H9 (cell line): ENCODE data around the gene CLCN6. TPM values are rescaled to one million over a fixed set of nuclear protein-coding genes. Genes with fewer than 3 reads are reported as not detected.

Experiments
- DNase-seq: peaks from one replicate; pipeline ENCODE4 v3.0.0-alpha.2; 2017
- H2AFZ ChIP-seq: one replicate; pipeline ENCODE4 v1.6.1; 2013; ENCODE audit warnings: mild to moderate bottlenecking, low read length, control low read depth, moderate library complexity
- H2AK5ac ChIP-seq: 2 replicates; pipeline ENCODE4 v1.6.1; 2013; ENCODE audit warnings: low read length, control low read depth, mixed read lengths; ENCODE audit not compliant: insufficient read length
- H2BK120ac ChIP-seq: one replicate; pipeline ENCODE4 v1.6.1; 2013; ENCODE audit warnings: low read depth, mild to moderate bottlenecking, low read length, control low read depth, inconsistent platforms; ENCODE audit not compliant: poor library complexity, severe bottlenecking
- H2BK12ac ChIP-seq: 2 replicates; pipeline ENCODE4 v1.6.1; 2013; ENCODE audit warnings: low read length, control low read depth, mixed read lengths, low read depth; ENCODE audit not compliant: insufficient read length
- H2BK15ac ChIP-seq: 2 replicates; pipeline ENCODE4 v1.6.1; 2013; ENCODE audit warnings: low read depth, low read length, control low read depth
- H2BK20ac ChIP-seq: one replicate; pipeline ENCODE4 v1.6.1; 2013; ENCODE audit warnings: low read depth, mild to moderate bottlenecking, low read length, control low read depth, inconsistent platforms; ENCODE audit not compliant: poor library complexity, severe bottlenecking
- H2BK5ac ChIP-seq: 2 replicates; pipeline ENCODE4 v1.6.1; 2013; ENCODE audit warnings: low read length, control low read depth, mixed read lengths; ENCODE audit not compliant: insufficient read length
- H3K14ac ChIP-seq: 2 replicates; pipeline ENCODE4 v1.6.1; 2013; ENCODE audit warnings: low read length, control low read depth; ENCODE audit not compliant: insufficient read depth
- H3K18ac ChIP-seq: 2 replicates; pipeline ENCODE4 v1.6.1; 2013; ENCODE audit warnings: low read depth, mild to moderate bottlenecking, mixed read lengths, low read length, control low read depth; ENCODE audit not compliant: insufficient read length
- H3K23ac ChIP-seq: 2 replicates; pipeline ENCODE4 v1.6.1; 2013; ENCODE audit warnings: low read length, control low read depth, mixed read lengths, low read depth; ENCODE audit not compliant: insufficient read length
- H3K23me2 ChIP-seq: 2 replicates; pipeline ENCODE4 v1.6.1; 2013; ENCODE audit warnings: low read depth, mild to moderate bottlenecking, mixed read lengths, low read length, control low read depth; ENCODE audit not compliant: insufficient read length, poor library complexity, severe bottlenecking
- H3K27ac ChIP-seq: 2 replicates; pipeline ENCODE4 v1.5.1; 2013; ENCODE audit warnings: low read length, control low read depth, mixed read lengths, low read depth; ENCODE audit not compliant: insufficient read length
- H3K27me3 ChIP-seq: 2 replicates; pipeline ENCODE4 v1.6.1; 2013; ENCODE audit warnings: low read length, control low read depth, inconsistent platforms; ENCODE audit not compliant: insufficient read depth
- H3K4ac ChIP-seq: 2 replicates; pipeline ENCODE4 v1.6.1; 2013; ENCODE audit warnings: low read depth, mild to moderate bottlenecking, control low read depth, inconsistent platforms, low read length, moderate library complexity
- H3K4me1 ChIP-seq: 2 replicates; pipeline ENCODE4 v1.6.1; 2013; ENCODE audit warnings: low read length, control low read depth, inconsistent platforms; ENCODE audit not compliant: insufficient read depth
- H3K4me2 ChIP-seq: 2 replicates; pipeline ENCODE4 v1.6.1; 2013; ENCODE audit warnings: low read length, control low read depth, mixed read lengths; ENCODE audit not compliant: insufficient read length, insufficient read depth
- H3K56ac ChIP-seq: 2 replicates; pipeline ENCODE4 v1.6.1; 2013; ENCODE audit warnings: low read depth, mild to moderate bottlenecking, mixed read lengths, low read length, control low read depth; ENCODE audit not compliant: insufficient read length
- H3K79me1 ChIP-seq: 2 replicates; pipeline ENCODE4 v1.6.1; 2013; ENCODE audit warnings: low read depth, mild to moderate bottlenecking, moderate library complexity, low read length, control low read depth, inconsistent platforms; ENCODE audit not compliant: insufficient read depth, poor library complexity, severe bottlenecking
- H3K79me2 ChIP-seq: 2 replicates; pipeline ENCODE4 v1.6.1; 2013; ENCODE audit warnings: low read length, control low read depth, inconsistent platforms; ENCODE audit not compliant: insufficient read depth
- H3K9ac ChIP-seq: 2 replicates; pipeline ENCODE4 v1.6.1; 2013; ENCODE audit warnings: low read length, control low read depth, mixed read lengths; ENCODE audit not compliant: insufficient read length; ENCODE audit errors: extremely low read depth
- H3K9me3 ChIP-seq: one replicate; pipeline ENCODE4 v1.6.1; 2013; ENCODE audit warnings: low read depth, low read length, inconsistent platforms; ENCODE audit not compliant: control insufficient read depth
- H3T11ph ChIP-seq: one replicate; pipeline ENCODE4 v1.6.1; 2013; ENCODE audit warnings: mild to moderate bottlenecking, low read length, control low read depth, inconsistent platforms
- H4K20me1 ChIP-seq: one replicate; pipeline ENCODE4 v1.6.1; 2013; ENCODE audit not compliant: control insufficient read depth, insufficient read length, insufficient read depth
- H4K5ac ChIP-seq: 2 replicates; pipeline ENCODE4 v1.6.1; 2013; ENCODE audit warnings: low read depth, mild to moderate bottlenecking, mixed read lengths, low read length, control low read depth; ENCODE audit not compliant: insufficient read length
- H4K8ac ChIP-seq: replicated peaks from 2 replicates; pipeline ENCODE4 v1.6.1; 2013; ENCODE audit warnings: low read length, control low read depth, mixed read lengths, low read depth; ENCODE audit not compliant: insufficient read length
- H4K91ac ChIP-seq: 2 replicates; pipeline ENCODE4 v1.6.1; 2013; ENCODE audit warnings: low read depth, mild to moderate bottlenecking, moderate library complexity, mixed read lengths, low read length, control low read depth; ENCODE audit not compliant: insufficient read length
- H3K27ac Mint-ChIP-seq, 3 experiments: 2 replicates in 2 of 3; 3 replicates in 1 of 3; pipeline ENCODE4 v1.8.0; 2020 to 2021; ENCODE audit warnings: mixed read lengths in 3 of 3, mild to moderate bottlenecking in 1 of 3, moderate library complexity in 1 of 3
- H3K27me3 Mint-ChIP-seq: 2 replicates; pipeline ENCODE4 v1.8.0; 2021; ENCODE audit warnings: low read depth, mild to moderate bottlenecking, moderate library complexity, mixed read lengths
- H3K36me3 Mint-ChIP-seq, 3 experiments: 2 replicates in 2 of 3; 3 replicates in 1 of 3; pipeline ENCODE4 v1.8.0; 2020 to 2021; ENCODE audit warnings: low read depth in 3 of 3, mixed read lengths in 3 of 3; ENCODE audit not compliant: insufficient read depth in 1 of 3
- H3K4me1 Mint-ChIP-seq, 2 experiments: 2 replicates each; pipeline ENCODE4 v1.8.0; 2020; ENCODE audit warnings: mixed read lengths in 2 of 2
- H3K4me3 Mint-ChIP-seq, 2 experiments: 2 replicates in 1 of 2; 3 replicates in 1 of 2; pipeline ENCODE4 v1.8.0; 2020 to 2021; ENCODE audit warnings: mild to moderate bottlenecking in 2 of 2, mixed read lengths in 2 of 2, moderate library complexity in 1 of 2
- H3K9me3 Mint-ChIP-seq, 2 experiments: 2 replicates in 1 of 2; 3 replicates in 1 of 2; pipeline ENCODE4 v1.8.0; 2020; ENCODE audit warnings: mild to moderate bottlenecking in 2 of 2, mixed read lengths in 2 of 2, moderate library complexity in 1 of 2
- WGBS: extraction: QIAGEN DNeasy Blood & Tissue Kit; methylation state at CpG from one replicate; pipeline ENCODE4 v1.1.7; 2013; ENCODE audit warnings: missing lambda C conversion rate, low lambda C conversion rate, mixed read lengths; ENCODE audit not compliant: insufficient read length; ENCODE audit errors: extremely low coverage; 5-methylcytosine and 5-hydroxymethylcytosine counted together
- total RNA-seq: library from RNA; stranded (reverse); gene quantifications from 2 replicates; pipeline ENCODE4 v1.2.1, GENCODE V29; 2021
- TF ChIP-seq, protein P1 (sequence below): fragments of 200-600 bp; sonication (generic); conservative IDR thresholded peaks from 3 replicates; pipeline ENCODE4 v1.8.0; 2021; ENCODE audit warnings: antibody characterized with exemption, mild to moderate bottlenecking

CLCN6 gene
- total RNA-seq, 1 experiment from 2014 or later = 20.5 TPM

DNA sequence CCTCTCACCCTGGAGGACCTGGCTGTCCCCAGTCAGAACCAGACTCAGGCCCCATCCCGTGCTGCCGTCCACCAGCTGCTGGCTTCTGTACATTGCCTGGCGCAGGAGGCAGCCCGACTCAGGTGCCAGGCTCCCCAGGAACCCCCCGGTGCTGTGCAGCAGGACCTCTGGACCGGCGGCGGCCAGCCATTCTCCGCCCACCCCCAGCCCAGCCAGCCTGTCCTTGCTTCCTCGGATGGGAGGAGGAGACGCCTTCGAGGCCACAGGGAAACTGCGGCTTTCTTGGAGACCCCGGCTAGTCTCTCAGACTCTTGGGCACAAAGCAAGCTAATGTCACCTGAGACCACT, 39.6 kb upstream of the CLCN6 start:
- Histone ChIP-seq H3K56ac (no peak overlapping the region), H4K20me1 (no peaks in the 10 kb centered on the region), H4K5ac (no peak overlapping the region), H3K79me2 (no peaks in the 10 kb centered on the region), H2BK15ac (no peak overlapping the region), H3T11ph (no peak overlapping the region), H3K23ac (no peak overlapping the region), H2AFZ (no peak overlapping the region), H2AK5ac (no peak overlapping the region), H3K79me1 (no peaks in the 10 kb centered on the region), H2BK20ac (no peak overlapping the region), H2BK5ac (no peak overlapping the region), H3K9ac (no peak overlapping the region), H3K27ac (no peak overlapping the region), H3K14ac (no peak overlapping the region), H3K4me1 (no peaks in the 10 kb centered on the region), H4K8ac (no peak overlapping the region), H2BK120ac (no peak overlapping the region), H3K27me3 (peaks cover 7% of the 10 kb centered on the region; the same call in 1 of the 2 replicates), H3K23me2 (no peaks in the 10 kb centered on the region), H3K18ac (no peak overlapping the region), H4K91ac (no peak overlapping the region), H3K9me3 (no peaks in the 10 kb centered on the region), H2BK12ac (no peak overlapping the region), H3K4ac (no peak overlapping the region), H3K4me2 (no peak overlapping the region)
- TF ChIP-seq, protein P1, sequence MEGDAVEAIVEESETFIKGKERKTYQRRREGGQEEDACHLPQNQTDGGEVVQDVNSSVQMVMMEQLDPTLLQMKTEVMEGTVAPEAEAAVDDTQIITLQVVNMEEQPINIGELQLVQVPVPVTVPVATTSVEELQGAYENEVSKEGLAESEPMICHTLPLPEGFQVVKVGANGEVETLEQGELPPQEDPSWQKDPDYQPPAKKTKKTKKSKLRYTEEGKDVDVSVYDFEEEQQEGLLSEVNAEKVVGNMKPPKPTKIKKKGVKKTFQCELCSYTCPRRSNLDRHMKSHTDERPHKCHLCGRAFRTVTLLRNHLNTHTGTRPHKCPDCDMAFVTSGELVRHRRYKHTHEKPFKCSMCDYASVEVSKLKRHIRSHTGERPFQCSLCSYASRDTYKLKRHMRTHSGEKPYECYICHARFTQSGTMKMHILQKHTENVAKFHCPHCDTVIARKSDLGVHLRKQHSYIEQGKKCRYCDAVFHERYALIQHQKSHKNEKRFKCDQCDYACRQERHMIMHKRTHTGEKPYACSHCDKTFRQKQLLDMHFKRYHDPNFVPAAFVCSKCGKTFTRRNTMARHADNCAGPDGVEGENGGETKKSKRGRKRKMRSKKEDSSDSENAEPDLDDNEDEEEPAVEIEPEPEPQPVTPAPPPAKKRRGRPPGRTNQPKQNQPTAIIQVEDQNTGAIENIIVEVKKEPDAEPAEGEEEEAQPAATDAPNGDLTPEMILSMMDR = no peak
- Mint-ChIP-seq H3K4me3 (no peak overlapping the region), H3K4me1 (peaks cover 10 to 18% of the 10 kb centered on the region in 2 experiments), H3K9me3 (peaks cover 0 to 3% of the 10 kb centered on the region in 2 experiments; a peak in 2 of 5 replicates), H3K27me3 (peaks cover 52% of the 10 kb centered on the region), H3K36me3 (no peaks in the 10 kb centered on the region), H3K27ac (no peak overlapping the region)
- no peak for DNase-seq
- no CpG with 5 or more reads among the region's 14 CpGs for WGBS
